B cell (primary cell): ENCODE results near the gene GSX1. TPM values are rescaled to one million over a fixed set of nuclear protein-coding genes. Genes with fewer than 3 reads are reported as not detected.

Source experiments
- ATAC-seq: fragments of 200-7000 bp; cut with Tn5 transposase; one replicate; pipeline ENCODE4 v1.10.0; 2021; ENCODE audit warnings: low read depth, mild to moderate bottlenecking, moderate number of reproducible peaks, moderate library complexity
- CTCF ChIA-PET: fragments of 350-600 bp; sonication (Branson Sonifier 250); formaldehyde crosslinking; loops from one replicate; lab custom pipeline; 2021; ENCODE audit warnings: antibody characterized with exemption, inconsistent platforms; lab: Charles Lee
- POLR2A ChIA-PET: fragments of 350-600 bp; sonication (Branson Sonifier 250); formaldehyde crosslinking; loops from one replicate; lab custom pipeline; 2021; ENCODE audit warnings: antibody characterized with exemption; lab: Charles Lee
- DNase-seq: peaks from one replicate; pipeline ENCODE4 v3.0.0; 2013
- H2AFZ ChIP-seq: 2 replicates; pipeline ENCODE4 v1.6.1; 2012; ENCODE audit warnings: mild to moderate bottlenecking, low read depth, low read length; ENCODE audit not compliant: insufficient read depth, poor library complexity, severe bottlenecking
- H3K27ac ChIP-seq, 2 donors: 1 replicate in 1 of 2; 2 replicates in 1 of 2; pipeline ENCODE4 v1.5.1; 2012 to 2013; ENCODE audit warnings: low read length in 2 of 2, mild to moderate bottlenecking in 2 of 2, moderate library complexity in 1 of 2
- H3K27me3 ChIP-seq, 4 experiments: fragments of 200-600 bp in 1 of 4; sonication (generic) in 1 of 4; replicated peaks in 1 of 4; 1 replicate in 2 of 4; 2 replicates in 2 of 4; pipeline versions ENCODE4 v1.6.1 to v1.7.0; 2013 to 2016; ENCODE audit warnings: low read length in 3 of 4, mild to moderate bottlenecking in 2 of 4, mixed read lengths in 1 of 4, moderate library complexity in 1 of 4; ENCODE audit not compliant: insufficient read depth in 4 of 4, control insufficient read depth in 3 of 4; ENCODE audit errors: control extremely low read depth in 1 of 4
- H3K36me3 ChIP-seq, 2 experiments: replicated peaks in 1 of 2; 1 replicate in 1 of 2; 2 replicates in 1 of 2; pipeline versions ENCODE4 v1.6.1 to v1.7.1; 2013; ENCODE audit warnings: low read length in 1 of 2; ENCODE audit not compliant: insufficient read depth in 2 of 2, control insufficient read depth in 1 of 2; ENCODE audit errors: control extremely low read depth in 1 of 2, extremely low read depth in 1 of 2
- H3K4me1 ChIP-seq, 2 donors: fragments of 200-600 bp in 1 of 2; sonication (generic) in 1 of 2; 1 replicate in 1 of 2; 2 replicates in 1 of 2; pipeline versions ENCODE4 v1.5.1 to v1.6.1; 2013 to 2017; ENCODE audit warnings: low read length in 2 of 2; ENCODE audit not compliant: control insufficient read depth in 2 of 2, insufficient read depth in 2 of 2
- H3K4me2 ChIP-seq: replicated peaks from 2 replicates; pipeline ENCODE3; 2012; ENCODE audit warnings: mild to moderate bottlenecking, low read depth, low read length; ENCODE audit not compliant: poor library complexity, severe bottlenecking
- H3K4me3 ChIP-seq, 5 experiments: fragments of 200-600 bp in 1 of 5; sonication (generic) in 1 of 5; 1 replicate in 3 of 5; 2 replicates in 2 of 5; pipeline versions ENCODE4 v1.5.1 to v1.7.0; 2011 to 2016; ENCODE audit warnings: low read length in 4 of 5, mild to moderate bottlenecking in 4 of 5, low read depth in 2 of 5, control low read depth in 1 of 5, moderate library complexity in 1 of 5; ENCODE audit not compliant: insufficient read depth in 1 of 5; ENCODE audit errors: control extremely low read depth in 1 of 5, extremely low read depth in 1 of 5
- H3K79me2 ChIP-seq: fragments of 200-600 bp; sonication (generic); one replicate; pipeline ENCODE4 v1.6.0; 2016; ENCODE audit warnings: low read length; ENCODE audit not compliant: control insufficient read depth, insufficient read depth
- H3K9ac ChIP-seq: fragments of 200-600 bp; sonication (generic); 2 replicates; pipeline ENCODE4 v1.6.1; 2017; ENCODE audit warnings: mild to moderate bottlenecking, low read length, moderate library complexity
- H3K9me3 ChIP-seq, 3 donors: one replicate each; pipeline versions ENCODE4 v1.6.1 to v1.7.1; 2013; ENCODE audit warnings: low read length in 2 of 3; ENCODE audit not compliant: control insufficient read depth in 2 of 3, insufficient read depth in 1 of 3; ENCODE audit errors: control extremely low read depth in 1 of 3
- H4K20me1 ChIP-seq: 2 replicates; pipeline ENCODE4 v1.6.0; 2012; ENCODE audit warnings: mild to moderate bottlenecking, low read length; ENCODE audit not compliant: insufficient read depth, control insufficient read depth, poor library complexity, severe bottlenecking
- H3K27ac Mint-ChIP-seq: one replicate; pipeline ENCODE4 v1.8.0; 2021; ENCODE audit warnings: mixed read lengths
- H3K27me3 Mint-ChIP-seq: one replicate; pipeline ENCODE4 v1.8.0; 2021; ENCODE audit warnings: mixed read lengths
- H3K4me1 Mint-ChIP-seq: one replicate; pipeline ENCODE4 v1.8.0; 2021; ENCODE audit warnings: mixed read lengths
- H3K4me3 Mint-ChIP-seq: one replicate; pipeline ENCODE4 v1.8.0; 2021; ENCODE audit warnings: mixed read lengths
- H3K9me3 Mint-ChIP-seq: one replicate; pipeline ENCODE4 v1.8.0; 2022; ENCODE audit warnings: mixed read lengths; ENCODE audit not compliant: insufficient read depth
- EZH2 ChIP-seq: IDR thresholded peaks from 2 replicates; pipeline ENCODE4 v1.6.1; 2012; ENCODE audit warnings: borderline replicate concordance, low read depth, mild to moderate bottlenecking, moderate library complexity, low read length; ENCODE audit not compliant: insufficient read depth, poor library complexity, severe bottlenecking
- WGBS: methylation state at CpG from one replicate; pipeline ENCODE4 v1.1.5; 2013; ENCODE audit warnings: missing lambda C conversion rate; ENCODE audit not compliant: insufficient coverage; 5-methylcytosine and 5-hydroxymethylcytosine counted together
- intact Hi-C: fragments of 100-400 bp; cut with micrococcal nuclease; formaldehyde crosslinking; loops from one replicate; pipeline ENCODE4 v1.10.0; 2022
- polyA plus RNA-seq: library from polyadenylated mRNA; depleted of rRNA; stranded (reverse); fragments of >200 nt; gene quantifications from 2 replicates; pipeline ENCODE4 v1.2.3, GENCODE V29; 2012
- total RNA-seq, 2 donors: library from RNA; stranded (reverse); fragments of 120-200 nt in 1 of 2; gene quantifications; 1 replicate in 1 of 2; 2 replicates in 1 of 2; pipeline versions ENCODE4 v1.2.3 to v1.2.4, GENCODE V29; 2013 to 2022
- TF ChIP-seq, protein P1 (sequence below): fragments of 200-600 bp; IDR thresholded peaks from one replicate; pipeline ENCODE4 v1.8.0; 2022; ENCODE audit warnings: antibody characterized with exemption, mild to moderate bottlenecking

The GSX1 gene
- total and polyA plus RNA-seq, 2 donors (not counting 1 experiment from before 2014, with no cell fraction given): not detected

DNA sequence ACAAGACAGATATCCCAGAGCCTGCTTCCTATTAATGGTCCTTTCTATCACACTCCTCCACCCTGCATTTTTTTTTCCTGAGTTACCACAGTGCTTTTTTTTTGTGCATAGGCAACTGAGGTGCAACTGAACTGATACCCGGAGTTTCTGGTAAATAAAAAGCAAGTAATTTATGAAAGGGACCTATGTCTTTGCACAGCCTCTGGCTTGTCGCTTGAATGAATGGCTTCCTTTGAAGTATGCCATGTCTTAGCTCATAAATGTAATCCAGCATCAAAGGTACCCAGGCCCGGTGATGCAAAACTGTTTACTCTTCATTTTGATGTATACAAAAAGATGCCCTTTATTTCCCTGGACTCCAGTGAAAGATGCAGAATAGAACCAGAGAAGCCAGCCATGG is 31.8 kb downstream of the GSX1 start:
- DNase-seq (no peak), ATAC-seq (no peak)
- H3K27me3 Mint-ChIP-seq: peaks cover 73% of the 10 kb centered on the region
- no peaks in the 10 kb centered on the region for H3K36me3 ChIP-seq
- no peak overlapping the region for H3K27ac Mint-ChIP-seq
- H3K4me2 ChIP-seq: no peak overlapping the region
- CTCF ChIA-PET: interaction anchor here (0.6 to 9.9 kb wide), 13 partner anchors 14 to 1424 kb away, joined by 3 to 374 read pairs (median 22); no protein-coding TSS in a partner anchor
- no peak for TF ChIP-seq EZH2
- TF ChIP-seq, protein P1, sequence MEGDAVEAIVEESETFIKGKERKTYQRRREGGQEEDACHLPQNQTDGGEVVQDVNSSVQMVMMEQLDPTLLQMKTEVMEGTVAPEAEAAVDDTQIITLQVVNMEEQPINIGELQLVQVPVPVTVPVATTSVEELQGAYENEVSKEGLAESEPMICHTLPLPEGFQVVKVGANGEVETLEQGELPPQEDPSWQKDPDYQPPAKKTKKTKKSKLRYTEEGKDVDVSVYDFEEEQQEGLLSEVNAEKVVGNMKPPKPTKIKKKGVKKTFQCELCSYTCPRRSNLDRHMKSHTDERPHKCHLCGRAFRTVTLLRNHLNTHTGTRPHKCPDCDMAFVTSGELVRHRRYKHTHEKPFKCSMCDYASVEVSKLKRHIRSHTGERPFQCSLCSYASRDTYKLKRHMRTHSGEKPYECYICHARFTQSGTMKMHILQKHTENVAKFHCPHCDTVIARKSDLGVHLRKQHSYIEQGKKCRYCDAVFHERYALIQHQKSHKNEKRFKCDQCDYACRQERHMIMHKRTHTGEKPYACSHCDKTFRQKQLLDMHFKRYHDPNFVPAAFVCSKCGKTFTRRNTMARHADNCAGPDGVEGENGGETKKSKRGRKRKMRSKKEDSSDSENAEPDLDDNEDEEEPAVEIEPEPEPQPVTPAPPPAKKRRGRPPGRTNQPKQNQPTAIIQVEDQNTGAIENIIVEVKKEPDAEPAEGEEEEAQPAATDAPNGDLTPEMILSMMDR: no peak
- no peaks in the 10 kb centered on the region for H4K20me1 ChIP-seq
- H3K4me1 ChIP-seq: peaks cover 0 to 8% of the 10 kb centered on the region in 2 donors
- WGBS: 0% methylated on average over 2 of the region's 3 CpGs
- H3K79me2 ChIP-seq: no peaks in the 10 kb centered on the region
- POLR2A ChIA-PET: no interaction called here
- H3K27me3 ChIP-seq: peaks cover 0 to 84% (median 24%) of the 10 kb centered on the region in 4 experiments
- no peak overlapping the region for H3K4me3 Mint-ChIP-seq
- peaks cover 3% of the 10 kb centered on the region for H3K4me1 Mint-ChIP-seq
- no peak overlapping the region for H3K4me3 ChIP-seq
- no peaks in the 10 kb centered on the region for H3K9me3 ChIP-seq
- H3K9me3 Mint-ChIP-seq: no peaks in the 10 kb centered on the region
- H3K9ac ChIP-seq: no peak overlapping the region
- H3K27ac ChIP-seq: no peak overlapping the region
- intact Hi-C loops: no loop called here
- H2AFZ ChIP-seq: no peak overlapping the region

DNA sequence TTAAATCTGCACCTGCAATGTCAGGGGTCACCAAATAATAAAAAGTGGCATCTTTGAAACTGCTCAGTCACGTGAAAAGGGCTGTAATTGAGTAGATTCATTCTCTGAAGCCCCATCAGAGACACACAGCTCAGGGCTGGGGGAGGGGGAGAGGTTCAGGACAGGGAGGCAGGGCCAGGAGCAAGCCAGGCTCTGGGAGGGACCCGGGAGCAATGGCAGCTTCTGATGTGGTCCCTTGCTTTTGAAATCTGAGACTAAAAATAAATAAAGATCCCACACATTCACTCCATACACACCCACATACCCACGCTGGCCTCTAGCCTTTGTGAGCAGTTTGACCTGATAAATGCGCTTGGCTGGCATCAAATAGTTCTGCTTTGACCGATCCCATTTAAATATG is 32.8 kb downstream of the GSX1 start:
- H3K9me3 ChIP-seq: no peaks in the 10 kb centered on the region
- peaks cover 0 to 80% (median 25%) of the 10 kb centered on the region in 4 experiments for H3K27me3 ChIP-seq
- H3K9me3 Mint-ChIP-seq: no peaks in the 10 kb centered on the region
- H3K4me1 Mint-ChIP-seq: peaks cover 4% of the 10 kb centered on the region
- POLR2A ChIA-PET: no interaction called here
- H3K27me3 Mint-ChIP-seq: peaks cover 69% of the 10 kb centered on the region
- H3K4me3 Mint-ChIP-seq: no peak overlapping the region
- H3K27ac Mint-ChIP-seq: no peak overlapping the region
- no peak overlapping the region for H3K4me2 ChIP-seq
- H3K4me3 ChIP-seq: no peak overlapping the region
- H3K27ac ChIP-seq: no peak overlapping the region
- CTCF ChIA-PET: interaction anchor here (1.2 to 9.9 kb wide), 19 partner anchors 9 to 841 kb away, joined by 3 to 374 read pairs (median 21); partner anchors contain the start of genes GSX1 and RASL11A
- H2AFZ ChIP-seq: no peak overlapping the region
- no peaks in the 10 kb centered on the region for H4K20me1 ChIP-seq
- no peaks in the 10 kb centered on the region for H3K79me2 ChIP-seq
- TF ChIP-seq, protein P1: no peak
- TF ChIP-seq EZH2: no peak
- no peaks in the 10 kb centered on the region for H3K36me3 ChIP-seq
- intact Hi-C loops: no loop called here
- no peak for DNase-seq
- H3K4me1 ChIP-seq: peaks cover 2 to 13% of the 10 kb centered on the region in 2 donors
- no peak for ATAC-seq
- no peak overlapping the region for H3K9ac ChIP-seq
- 47% methylated on average over 2 of the region's 5 CpGs for WGBS
